GM23338 (cell line): ENCODE results near the gene NAB2.

Experiments
- CTCF ChIP-seq, 2 experiments: fragments of 200-600 bp in 1 of 2; sonication (generic) in 1 of 2; conservative IDR thresholded peaks; 2 replicates each; pipeline versions ENCODE4 v1.5.1 to v1.6.1; 2016 to 2017; ENCODE audit warnings: antibody characterized with exemption in 2 of 2, low read depth in 2 of 2, mild to moderate bottlenecking in 2 of 2, moderate library complexity in 1 of 2
- EZH2 ChIP-seq: fragments of 200-600 bp; sonication (generic); IDR thresholded peaks from one replicate; pipeline ENCODE4 v1.8.0; 2017; ENCODE audit warnings: antibody characterized with exemption, mild to moderate bottlenecking, low read depth; ENCODE audit not compliant: unreplicated experiment
- EZH2phosphoT487 ChIP-seq: fragments of 200-600 bp; sonication (generic); IDR thresholded peaks from one replicate; pipeline ENCODE4 v1.8.1; 2018; ENCODE audit warnings: antibody characterized with exemption; ENCODE audit not compliant: unreplicated experiment

GRCh38 chr12:57099766-57100165 is 10.9 kb downstream of the NAB2 start:
- no peak for TF ChIP-seq CTCF (conservative IDR thresholded peaks at IDR 0.05; ENCODE audit: low read depth in 2 of 2)
- no peak for TF ChIP-seq EZH2
- no peak for TF ChIP-seq EZH2phosphoT487
